GM18519 (cell line): ENCODE results near the gene MT1B.
"Not testable (repeated sequence)": the region's sequence is repeated elsewhere in the genome, so short reads cannot be mapped to it uniquely, and the experiment has no call there.

Experiments used
- ATAC-seq: cut with Tn5 transposase; IDR thresholded peaks from one replicate; pipeline ENCODE4 v1.9.1; 2021; ENCODE audit warnings: mild to moderate bottlenecking, moderate library complexity; ENCODE audit not compliant: unreplicated experiment, low FRiP score

MT1B gene

GRCh38 chr16:56618138-56618537, 33.5 kb upstream of the MT1B start:
- ATAC-seq, result no peak

GRCh38 chr16:56620339-56620897, 31.3 kb upstream of the MT1B start:
- no peak for ATAC-seq

- not testable (repeated sequence) for ATAC-seq
These were observed 29.8 kb upstream of the MT1B start for GRCh38 chr16:56621665-56622445.

- ATAC-seq, result not testable (repeated sequence)
These were observed 28.5 kb upstream of the MT1B start for GRCh38 chr16:56623184-56623583.

- no peak for ATAC-seq
These were observed 28.0 kb upstream of the MT1B start for GRCh38 chr16:56623637-56624036.

GRCh38 chr16:56625140-56625942, 26.3 kb upstream of the MT1B start, which contains the start of gene MT1E:
Gene MT1E, plus strand, starts transcription at chr16:56625781. Its CDS starts 71 bp downstream, at chr16:56625852.
- no peak for ATAC-seq

GRCh38 chr16:56625943-56626654, 25.6 kb upstream of the MT1B start:
- ATAC-seq, result no peak

GRCh38 chr16:56626685-56627084, 25.0 kb upstream of the MT1B start:
- ATAC-seq, result no peak

GRCh38 chr16:56628486-56629350, 23.0 kb upstream of the MT1B start:
- ATAC-seq, result no peak

- no peak for ATAC-seq
These were observed 22.2 kb upstream of the MT1B start for GRCh38 chr16:56629531-56629930.

GRCh38 chr16:56630134-56630533, 21.6 kb upstream of the MT1B start:
- peak; percentile 91 for ATAC-seq

GRCh38 chr16:56631197-56631596, 20.5 kb upstream of the MT1B start:
- ATAC-seq, result no peak

- no peak for ATAC-seq
These were observed 19.9 kb upstream of the MT1B start for GRCh38 chr16:56631832-56632155.

GRCh38 chr16:56632156-56632847, 19.4 kb upstream of the MT1B start, which contains the start of gene MT1M:
Gene MT1M, plus strand, starts transcription at chr16:56632659. Its CDS starts 73 bp downstream, at chr16:56632732.
- ATAC-seq, result no peak

GRCh38 chr16:56632848-56633365, 18.8 kb upstream of the MT1B start:
- no peak for ATAC-seq

GRCh38 chr16:56633535-56633934, 18.2 kb upstream of the MT1B start:
- no peak for ATAC-seq

- ATAC-seq, result no peak
These were observed 16.8 kb upstream of the MT1B start for GRCh38 chr16:56634715-56635440.

GRCh38 chr16:56635441-56635967, 16.2 kb upstream of the MT1B start:
- ATAC-seq, result no peak
